AML-193 (cell line): Measurements from ENCODE around the gene LINGO3.
A peak's percentile ranks its signal among the peaks of the same experiment; 100 is the strongest.

ENCODE experiments used
- DNase-seq, 2 experiments: peaks; one replicate each; lab custom pipeline; 2025; lab: John Stamatoyannopoulos, UW

LINGO3 gene

DNA sequence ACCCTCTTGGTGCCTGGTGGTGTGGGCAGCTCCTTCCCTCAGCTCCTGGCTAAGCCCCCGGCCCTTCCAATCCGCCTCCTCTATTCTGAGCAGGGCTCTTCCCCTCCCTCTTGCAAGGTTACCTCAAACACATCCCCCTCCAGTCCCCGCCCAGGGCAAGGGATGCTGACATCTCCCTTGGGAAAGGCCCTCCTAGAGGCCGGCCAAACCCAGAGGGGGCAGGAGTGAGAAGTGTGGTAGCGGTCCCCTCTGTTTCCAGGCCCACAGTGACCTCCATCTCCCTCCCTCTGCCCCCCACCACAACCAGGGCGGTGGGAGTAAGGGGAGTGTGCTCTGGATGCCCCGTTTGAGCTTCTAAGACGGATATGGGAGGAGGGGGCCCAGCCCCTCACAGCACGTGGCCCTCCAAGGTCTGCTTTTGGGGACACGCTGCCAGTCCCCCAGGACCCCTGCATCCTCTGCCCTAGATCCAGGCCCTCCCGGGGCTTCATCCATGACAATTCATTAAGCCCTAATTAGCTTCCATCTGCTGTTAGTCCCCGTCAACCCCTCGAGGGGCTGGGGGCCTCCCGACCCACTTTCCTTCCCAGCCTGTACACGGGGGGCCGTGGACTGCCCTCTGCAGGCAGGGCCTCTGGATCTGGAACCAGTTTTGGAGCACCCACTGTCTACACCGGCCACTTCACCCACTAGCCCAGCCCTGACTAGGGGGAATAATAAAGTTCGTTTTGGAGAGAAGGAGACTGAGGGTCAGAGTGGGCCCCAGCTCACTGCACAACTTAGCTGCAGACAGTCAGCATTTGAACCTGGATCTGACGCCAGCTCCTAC is 2.3 kb downstream of the LINGO3 start:
- DNase-seq, result no peak

DNA sequence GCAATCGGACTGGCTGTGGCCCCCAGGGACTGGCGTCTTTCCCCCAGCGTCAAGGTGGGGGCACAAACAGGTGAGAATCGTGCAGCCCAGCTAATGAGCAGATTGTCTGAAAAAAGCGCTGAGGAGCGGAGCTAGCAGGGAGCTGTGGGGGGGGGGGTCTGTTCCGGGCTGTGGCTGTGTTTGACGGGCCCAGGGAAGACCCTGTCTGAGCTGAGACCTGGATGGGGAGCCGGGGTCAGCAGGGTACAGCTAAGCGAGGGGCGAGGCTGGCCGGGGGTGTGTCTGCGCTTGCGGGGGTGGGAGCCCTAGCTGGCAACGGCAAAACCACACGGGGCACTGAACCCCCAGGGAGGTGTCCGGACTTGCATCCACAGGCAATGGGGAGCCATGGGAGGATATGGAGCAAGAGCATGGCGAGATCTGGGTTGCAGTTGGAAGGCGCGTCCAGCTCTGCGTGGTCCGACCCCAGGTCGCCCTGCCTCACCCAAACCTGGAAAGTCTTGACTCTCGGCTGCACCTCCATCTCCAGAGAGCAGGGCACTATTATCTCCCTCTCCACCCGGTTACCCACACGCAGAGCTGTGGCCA is 4.6 kb downstream of the LINGO3 start:
- DNase-seq, result no peak

GRCh38 chr19:2302319-2303210 is 5.4 kb downstream of the LINGO3 start:
- no peak for DNase-seq

DNA sequence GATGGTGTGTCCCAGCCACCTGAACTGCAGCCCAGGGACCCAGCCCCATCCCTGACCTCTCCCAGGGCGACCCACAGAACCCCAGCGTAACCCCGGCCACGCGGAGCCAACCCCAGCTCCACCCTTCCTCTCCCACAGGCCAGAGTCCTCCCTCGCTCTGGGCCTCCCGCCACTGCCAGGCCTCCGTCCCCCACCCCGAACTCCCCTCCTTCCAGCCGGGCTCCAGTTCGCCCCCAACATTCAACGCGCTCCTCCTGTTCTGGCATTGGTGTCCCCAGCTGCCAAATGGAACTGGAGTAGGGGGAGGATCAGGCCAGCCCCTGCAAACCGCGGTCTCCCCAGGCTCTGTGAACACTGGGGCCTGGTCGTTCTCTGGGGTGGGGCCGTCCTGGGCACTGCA is 7.4 kb downstream of the LINGO3 start:
- DNase-seq, result no peak

DNA sequence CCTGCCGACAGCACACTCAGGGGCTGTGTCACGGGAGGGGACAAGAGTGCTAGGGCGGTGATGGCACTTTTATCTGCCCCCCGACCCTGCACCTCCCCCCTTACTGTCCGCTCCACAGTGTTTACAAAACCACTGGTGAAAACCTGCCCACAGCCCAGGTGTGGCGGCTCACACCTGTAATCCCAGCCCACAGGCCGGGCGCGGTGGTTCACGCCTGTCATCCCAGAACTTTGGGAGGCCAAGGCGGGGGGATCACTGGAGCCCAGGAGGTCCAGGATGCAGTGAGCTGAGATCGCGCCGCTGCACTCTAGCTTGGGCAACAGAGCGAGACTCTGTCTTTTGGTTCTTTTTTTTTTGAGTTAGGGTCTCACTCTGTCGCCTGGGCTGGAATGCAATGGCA is 11.8 kb downstream of the LINGO3 start:
- DNase-seq, result no peak

GRCh38 chr19:2294687-2295335 is 13.1 kb downstream of the LINGO3 start:
- DNase-seq, result no peak

DNA sequence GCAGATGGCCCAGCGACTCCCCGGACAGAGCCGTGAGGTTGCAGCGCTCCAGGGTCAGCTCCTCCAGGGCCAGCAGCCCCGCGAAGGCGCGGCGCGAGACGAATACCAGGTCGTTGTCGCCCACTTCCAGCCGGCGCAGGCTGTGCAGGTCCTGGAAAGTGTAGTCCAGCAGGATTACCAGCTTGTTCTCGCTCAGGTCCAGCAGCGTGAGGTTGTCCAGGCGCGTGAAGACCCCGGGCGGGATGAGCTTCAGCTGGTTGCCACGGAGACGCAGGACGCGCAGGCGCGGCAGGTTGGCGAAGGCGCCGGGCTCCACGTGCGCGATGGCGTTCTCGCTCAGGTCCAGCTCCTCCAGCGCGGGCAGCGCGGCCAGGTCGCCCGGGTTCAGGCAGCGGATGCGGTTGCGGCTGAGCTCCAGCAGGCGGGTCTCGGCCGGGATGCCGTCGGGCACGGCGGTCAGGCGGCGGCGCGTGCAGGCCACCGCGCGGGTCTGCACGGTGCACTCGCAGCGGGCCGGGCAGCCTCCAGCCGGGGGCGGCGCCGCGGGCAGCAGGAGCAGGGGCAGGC is 16.7 kb downstream of the LINGO3 start:
- peak; percentile 20 to 39 for DNase-seq

- DNase-seq, result no peak
Measured at GRCh38 chr19:2290441-2291184, 17.3 kb downstream of the LINGO3 start.

DNA sequence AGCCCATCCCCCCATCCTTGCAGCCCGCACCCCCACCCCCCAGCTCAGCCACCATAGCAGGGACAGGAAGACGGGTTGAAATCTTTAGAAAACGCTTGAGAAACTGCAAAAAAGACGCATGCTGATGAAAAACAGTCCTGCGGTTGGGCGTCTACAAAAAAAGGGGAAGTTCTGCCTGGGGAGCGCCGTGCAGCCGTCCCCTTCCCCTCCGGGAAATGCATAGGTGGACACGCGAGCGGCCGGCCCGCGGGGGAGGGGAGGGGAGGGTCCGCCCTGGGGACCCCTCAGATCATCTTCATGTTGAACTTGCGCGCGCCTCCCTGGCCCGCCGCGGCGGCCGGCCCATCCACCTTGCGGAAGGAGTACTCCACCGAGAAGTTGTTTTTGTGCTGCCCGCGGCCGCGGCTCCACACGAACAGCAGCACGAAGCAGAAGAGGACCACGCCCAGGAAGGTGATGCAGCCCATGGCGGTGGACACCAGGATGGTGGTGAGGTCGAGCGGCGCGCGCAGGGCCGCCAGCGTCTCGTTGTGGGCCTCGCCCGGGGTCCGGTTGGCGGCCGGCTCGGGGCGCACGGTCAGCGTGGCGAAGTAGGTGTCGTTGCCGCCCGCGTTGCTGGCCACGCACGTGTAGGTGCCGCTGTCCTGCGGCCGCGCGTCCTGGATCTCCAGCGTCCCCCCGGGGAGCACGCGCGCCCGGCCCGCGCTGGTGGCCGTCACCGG is 18.1 kb downstream of the LINGO3 start:
- peak; percentile 95 to 96 for DNase-seq

DNA sequence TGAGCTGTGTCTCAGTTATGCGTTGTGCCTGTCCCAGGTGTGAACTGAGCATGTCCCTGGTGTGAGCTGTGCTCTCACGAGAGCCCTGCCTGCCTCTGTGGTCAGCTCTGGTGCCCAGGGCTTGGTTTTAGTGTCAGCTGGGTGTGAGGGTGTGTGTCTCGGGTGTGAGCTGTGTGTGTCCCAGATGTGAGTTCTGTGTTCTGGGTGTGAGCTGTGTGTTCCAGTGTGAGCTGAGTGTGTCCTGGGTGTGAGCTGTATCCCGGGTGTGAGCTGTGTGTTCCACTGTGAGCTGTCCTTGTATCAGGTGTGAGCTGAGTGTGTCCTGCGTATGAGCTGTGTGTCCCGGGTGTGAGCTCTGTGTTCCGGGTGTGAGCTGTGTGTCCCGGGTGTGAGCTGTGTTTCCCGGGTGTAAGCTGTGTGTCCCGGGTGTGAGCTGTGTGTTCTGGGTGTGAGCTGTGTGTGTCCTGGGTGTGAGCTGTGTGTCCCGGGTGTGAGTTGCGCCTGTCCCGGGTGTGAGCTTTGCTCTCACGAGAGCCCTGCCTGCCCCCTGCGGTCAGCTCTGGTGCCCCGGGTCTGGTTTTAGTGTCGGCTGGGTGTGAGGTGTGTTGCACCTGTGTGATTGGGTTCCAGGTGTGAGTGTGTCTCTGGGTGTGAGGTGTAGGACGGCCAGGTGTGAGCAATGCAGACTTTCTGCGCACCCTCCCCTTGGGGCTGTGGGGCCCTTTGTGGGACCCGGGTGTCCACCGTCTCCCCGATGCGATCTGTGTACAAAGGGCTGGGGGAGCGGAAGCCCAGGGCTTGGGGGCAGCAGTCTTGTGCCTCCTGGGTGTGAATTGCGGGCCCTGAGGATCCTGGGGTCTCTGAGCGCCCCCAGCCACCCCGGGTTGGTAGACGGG is 18.9 kb downstream of the LINGO3 start:
- no peak for DNase-seq

DNA sequence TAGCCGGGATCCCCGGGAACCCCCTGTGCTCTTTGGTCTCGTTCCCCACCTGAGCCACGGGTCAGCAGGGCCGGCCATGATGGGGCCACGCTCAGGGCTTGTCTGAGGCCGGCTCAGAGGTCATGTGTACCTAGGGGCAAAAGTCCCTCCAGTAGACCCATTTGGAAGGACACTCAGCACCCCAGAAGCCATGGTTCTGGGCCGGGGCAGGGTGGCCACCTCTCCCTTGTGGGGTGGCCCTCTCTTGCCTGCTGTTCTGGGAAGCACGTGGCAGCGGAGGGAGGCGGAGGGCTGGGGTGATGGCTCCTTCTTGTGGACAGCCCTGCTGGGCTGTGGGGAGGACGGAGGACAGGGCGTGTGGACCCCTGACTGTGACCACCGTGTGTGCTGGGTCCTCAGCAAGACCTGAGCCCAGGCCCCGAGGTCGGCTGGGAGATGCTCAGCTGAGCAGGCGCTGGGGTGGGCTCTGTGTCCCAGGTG is 19.6 kb downstream of the LINGO3 start:
- DNase-seq, result peak in 1 of 2 experiments; percentile 31

GRCh38 chr19:2287585-2288337 is 20.2 kb downstream of the LINGO3 start:
- DNase-seq, result peak; percentile 14 to 20

GRCh38 chr19:2286402-2287140 is 21.4 kb downstream of the LINGO3 start:
- DNase-seq, result no peak

- no peak for DNase-seq
Measured at GRCh38 chr19:2283835-2284507, 24.0 kb downstream of the LINGO3 start.

GRCh38 chr19:2282862-2283237 is 25.1 kb downstream of the LINGO3 start:
- DNase-seq, result no peak

GRCh38 chr19:2282062-2282861 is 25.7 kb downstream of the LINGO3 start, which contains the start of gene PEAK3:
PEAK3 (minus strand) TSS chr19:2282175; CDS start chr19:2280931, 1,244 bp downstream.
- DNase-seq, result peak; percentile 79 to 82
